RWPE2 (cell line): ENCODE data around the gene AVEN.

Source experiments
- ATAC-seq: fragments of 200-7000 bp; cut with Tn5 transposase; 3 replicates; pipeline ENCODE4 v1.9.1; 2021; ENCODE audit warnings: low read depth
- DNase-seq: peaks from one replicate; pipeline ENCODE4 v3.0.0-alpha.2; 2020; ENCODE audit warnings: low spot score
- H3K27ac ChIP-seq: fragments of 450-650 bp; 2 replicates; pipeline ENCODE4 v1.5.1; 2017; ENCODE audit warnings: mild to moderate bottlenecking; ENCODE audit not compliant: poor library complexity, severe bottlenecking
- H3K27me3 ChIP-seq: fragments of 250-450 bp; sonication (Bioruptor Pico); 2 replicates; pipeline ENCODE4 v1.5.1; 2021; ENCODE audit warnings: mild to moderate bottlenecking, moderate library complexity; ENCODE audit not compliant: insufficient read depth, poor library complexity, severe bottlenecking
- H3K36me3 ChIP-seq: fragments of 250-450 bp; sonication (Bioruptor Pico); 2 replicates; pipeline ENCODE4 v1.5.1; 2020; ENCODE audit warnings: low read depth, mild to moderate bottlenecking, moderate library complexity
- H3K4me1 ChIP-seq: fragments of 250-450 bp; sonication (Bioruptor Pico); 2 replicates; pipeline ENCODE4 v1.5.1; 2021; ENCODE audit warnings: mild to moderate bottlenecking, moderate library complexity; ENCODE audit not compliant: insufficient read depth, poor library complexity, severe bottlenecking
- H3K4me3 ChIP-seq: fragments of 250-450 bp; sonication (Bioruptor Pico); 2 replicates; pipeline ENCODE4 v1.5.1; 2021; ENCODE audit warnings: mild to moderate bottlenecking, moderate library complexity; ENCODE audit not compliant: severe bottlenecking
- H3K9me3 ChIP-seq: fragments of 250-450 bp; sonication (Bioruptor Pico); 2 replicates; pipeline ENCODE4 v1.5.1; 2021; ENCODE audit warnings: mild to moderate bottlenecking, moderate library complexity; ENCODE audit not compliant: severe bottlenecking
- CTCF ChIP-seq: fragments of 450-650 bp; IDR thresholded peaks from one replicate; pipeline ENCODE4 v1.5.1; 2017; ENCODE audit warnings: mild to moderate bottlenecking, moderate library complexity; ENCODE audit not compliant: poor library complexity, severe bottlenecking

The AVEN gene

GRCh38 chr15:33932734-33933133 lies 106.3 kb downstream of the AVEN start:
- DNase-seq (no peak), ATAC-seq (no peak)
- no peaks in the 10 kb centered on the region for H3K4me1 ChIP-seq
- no peak for TF ChIP-seq CTCF
- H3K27ac ChIP-seq = no peak overlapping the region
- no peaks in the 10 kb centered on the region for H3K27me3 ChIP-seq
- H3K9me3 ChIP-seq = no peaks in the 10 kb centered on the region
- no peak overlapping the region for H3K4me3 ChIP-seq
- no peaks in the 10 kb centered on the region for H3K36me3 ChIP-seq

GRCh38 chr15:33926260-33926659 lies 112.7 kb downstream of the AVEN start:
- no peak for TF ChIP-seq CTCF
- no peaks in the 10 kb centered on the region for H3K36me3 ChIP-seq
- no peaks in the 10 kb centered on the region for H3K4me1 ChIP-seq
- DNase-seq (no peak), ATAC-seq (no peak)
- H3K9me3 ChIP-seq = no peaks in the 10 kb centered on the region
- H3K27ac ChIP-seq = no peak overlapping the region
- H3K4me3 ChIP-seq = no peak overlapping the region
- no peaks in the 10 kb centered on the region for H3K27me3 ChIP-seq

GRCh38 chr15:33923446-33923845 lies 115.6 kb downstream of the AVEN start:
- TF ChIP-seq CTCF = no peak
- Histone ChIP-seq H3K36me3 (no peaks in the 10 kb centered on the region), H3K27me3 (no peaks in the 10 kb centered on the region), H3K9me3 (no peaks in the 10 kb centered on the region), H3K27ac (no peak overlapping the region), H3K4me3 (no peak overlapping the region), H3K4me1 (no peaks in the 10 kb centered on the region)
- ATAC-seq = no peak
- no peak for DNase-seq

GRCh38 chr15:33915571-33916407 lies 123.2 kb downstream of the AVEN start:
- Histone ChIP-seq H3K9me3 (no peaks in the 10 kb centered on the region), H3K4me3 (no peak overlapping the region), H3K4me1 (peaks cover 8% of the 10 kb centered on the region), H3K36me3 (no peaks in the 10 kb centered on the region), H3K27me3 (no peaks in the 10 kb centered on the region), H3K27ac (no peak overlapping the region)
- no peak for TF ChIP-seq CTCF
- peak; percentile 54 for DNase-seq
- peak; percentile 46; the same call in 2 of the 3 replicates for ATAC-seq

- ATAC-seq (peak; percentile 40; the same call in 1 of the 3 replicates), DNase-seq (no peak)
- H3K4me1 ChIP-seq = peaks cover 8% of the 10 kb centered on the region
- no peak for TF ChIP-seq CTCF
- no peaks in the 10 kb centered on the region for H3K36me3 ChIP-seq
- H3K9me3 ChIP-seq = no peaks in the 10 kb centered on the region
- no peaks in the 10 kb centered on the region for H3K27me3 ChIP-seq
- H3K27ac ChIP-seq = no peak overlapping the region
- H3K4me3 ChIP-seq = no peak overlapping the region
Observed at GRCh38 chr15:33913459-33913858, 125.5 kb downstream of the AVEN start.
